ENCODE measurements around the gene KRT23. TPM values are rescaled to one million over a fixed set of nuclear protein-coding genes. Genes with fewer than 3 reads are reported as not detected.

KRT23 gene
- total RNA-seq, 2 donors from 2014 or later = 0.27 to 1.2 TPM

GRCh38 chr17:40951011-40951622 lies 13.7 kb upstream of the KRT23 start:
- Histone ChIP-seq H3K4me1 (no peaks in the 10 kb centered on the region), H3K9me3 (no peaks in the 10 kb centered on the region), H3K27me3 (no peaks in the 10 kb centered on the region), H3K9ac (ENCODE audit: low read depth in 2 of 2, low read length in 2 of 2) (no peak overlapping the region), H3K27ac (no peak overlapping the region), H3K36me3 (no peaks in the 10 kb centered on the region), H3K4me3 (no peak overlapping the region)
- intact Hi-C loops (cut with DNase I) = no loop called here
- TF ChIP-seq CTCF (IDR thresholded peaks at IDR 0.05) = no peak
- no peak for DNase-seq

DNA sequence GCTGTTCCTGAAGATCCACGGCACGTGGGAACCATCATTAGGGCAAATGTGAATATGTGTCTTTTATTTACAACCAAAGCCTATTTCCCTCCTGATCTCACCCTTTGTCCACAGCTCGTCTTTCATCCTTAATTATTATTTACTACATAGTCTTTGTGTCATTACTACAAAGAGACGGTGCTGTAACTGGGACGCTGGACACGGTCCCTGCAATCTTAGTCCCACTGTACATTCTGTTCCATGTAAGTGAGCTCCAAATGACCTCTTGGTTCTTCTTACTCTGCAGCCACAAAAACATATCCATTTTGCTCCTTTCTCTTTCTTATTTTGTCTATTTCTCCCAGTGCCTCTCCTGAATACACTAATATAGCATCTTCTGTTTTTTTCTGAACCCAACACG lies 12.7 kb upstream of the KRT23 start:
- DNase-seq = no peak
- Histone ChIP-seq H3K9me3 (no peaks in the 10 kb centered on the region), H3K4me3 (no peak overlapping the region), H3K27ac (no peak overlapping the region), H3K36me3 (no peaks in the 10 kb centered on the region), H3K4me1 (no peaks in the 10 kb centered on the region), H3K27me3 (no peaks in the 10 kb centered on the region), H3K9ac (ENCODE audit: low read depth in 2 of 2, low read length in 2 of 2) (no peak overlapping the region)
- no peak for TF ChIP-seq CTCF (IDR thresholded peaks at IDR 0.05)
- intact Hi-C loops (cut with DNase I) = no loop called here

DNA sequence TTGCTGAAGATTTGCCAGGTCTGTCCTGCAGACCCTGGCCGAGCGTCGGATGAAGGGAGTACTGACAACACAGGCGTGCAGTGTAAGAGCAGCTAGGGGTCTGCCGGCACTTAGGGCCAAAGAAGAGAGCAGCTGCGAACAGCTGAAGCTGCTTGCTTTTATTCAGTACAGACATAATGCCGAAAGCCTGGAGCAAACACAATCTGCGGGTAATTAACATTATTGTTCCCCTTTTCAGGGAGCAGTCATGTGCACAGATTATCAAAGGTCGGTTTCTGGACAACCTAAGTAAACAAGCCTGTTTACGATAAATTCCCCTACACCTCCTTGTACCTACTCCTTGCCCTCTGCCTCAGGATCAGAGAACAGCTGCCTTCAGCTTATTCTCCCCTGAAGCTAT lies 12.0 kb upstream of the KRT23 start:
- Histone ChIP-seq H3K9ac (ENCODE audit: low read depth in 2 of 2, low read length in 2 of 2) (no peak overlapping the region), H3K36me3 (no peaks in the 10 kb centered on the region), H3K4me3 (no peak overlapping the region), H3K4me1 (no peaks in the 10 kb centered on the region), H3K27ac (no peak overlapping the region), H3K9me3 (no peaks in the 10 kb centered on the region), H3K27me3 (no peaks in the 10 kb centered on the region)
- intact Hi-C loops (cut with DNase I) = no loop called here
- no peak for DNase-seq
- TF ChIP-seq CTCF (IDR thresholded peaks at IDR 0.05) = no peak

DNA sequence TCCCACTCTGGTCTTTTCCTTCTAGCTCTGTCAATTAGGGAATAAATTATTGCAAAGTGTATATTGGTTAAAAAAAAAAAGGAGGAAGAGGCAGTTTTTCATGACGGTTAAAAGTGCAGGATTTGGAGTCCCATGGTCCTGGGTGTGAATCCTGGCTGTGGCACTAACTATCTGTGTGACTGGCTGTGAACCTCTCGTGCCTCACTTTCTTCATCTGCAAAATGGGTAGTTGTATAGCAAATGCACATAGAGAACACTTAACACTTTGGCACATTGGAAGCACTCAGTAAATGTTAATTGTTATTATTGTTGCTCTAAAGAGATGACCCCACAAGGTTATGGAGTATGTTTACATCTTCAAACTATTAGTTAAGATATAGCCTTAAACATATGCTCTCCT lies 10.5 kb upstream of the KRT23 start:
- no peak overlapping the region for H3K9ac ChIP-seq (ENCODE audit: low read depth in 2 of 2, low read length in 2 of 2)
- H3K4me3 ChIP-seq = no peak overlapping the region
- no peak overlapping the region for H3K27ac ChIP-seq
- TF ChIP-seq CTCF (IDR thresholded peaks at IDR 0.05) = no peak
- no peaks in the 10 kb centered on the region for H3K9me3 ChIP-seq
- DNase-seq = no peak
- intact Hi-C loops (cut with DNase I) = no loop called here
- H3K36me3 ChIP-seq = no peaks in the 10 kb centered on the region
- H3K4me1 ChIP-seq = no peaks in the 10 kb centered on the region
- no peaks in the 10 kb centered on the region for H3K27me3 ChIP-seq

GRCh38 chr17:40945414-40945813 lies 8.0 kb upstream of the KRT23 start:
- DNase-seq = no peak
- no peak overlapping the region for H3K9ac ChIP-seq (ENCODE audit: low read depth in 2 of 2, low read length in 2 of 2)
- H3K4me1 ChIP-seq = no peaks in the 10 kb centered on the region
- no peak overlapping the region for H3K27ac ChIP-seq
- no peaks in the 10 kb centered on the region for H3K36me3 ChIP-seq
- no peak for TF ChIP-seq CTCF (IDR thresholded peaks at IDR 0.05)
- H3K9me3 ChIP-seq = no peaks in the 10 kb centered on the region
- no peak overlapping the region for H3K4me3 ChIP-seq
- no peaks in the 10 kb centered on the region for H3K27me3 ChIP-seq
- intact Hi-C loops (cut with DNase I) = no loop called here

Data from colonic mucosa (tissue), 4 donors.